Stimulated activated CD8-positive, alpha-beta memory T cell treated with anti-CD3 and anti-CD28 coated beads, Interleukin-15, amount 100 ng/mL, for 24 hours (primary cell): ENCODE data around the gene MMP15.
"Not testable (repeated sequence)": the region's sequence is repeated elsewhere in the genome, so short reads cannot be mapped to it uniquely, and the experiment has no call there.

ENCODE experiments used
- DNase-seq: peaks from one replicate; pipeline ENCODE4 v3.0.0-alpha.2; 2020; ENCODE audit warnings: low read depth

The MMP15 gene

GRCh38 chr16:57996406-57997175, 29.0 kb upstream of the MMP15 start:
- DNase-seq, result no peak

DNA sequence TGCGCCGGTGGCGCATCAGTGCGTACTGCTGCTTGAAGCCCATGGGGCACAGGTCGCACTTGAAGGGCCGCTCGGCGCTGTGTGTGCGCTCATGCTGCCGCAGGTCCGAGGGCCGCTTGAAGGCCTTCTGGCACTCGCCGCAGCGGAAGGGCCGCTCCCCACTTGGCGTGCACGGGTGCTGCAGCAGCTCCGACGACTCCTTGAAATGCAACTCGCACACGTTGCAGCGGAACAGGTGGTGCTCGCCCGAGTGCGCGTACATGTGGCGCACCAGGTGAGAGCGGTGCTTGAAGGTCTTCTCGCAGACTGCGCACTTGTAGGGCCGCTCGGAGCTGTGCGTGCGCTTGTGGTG, 28.4 kb upstream of the MMP15 start:
- DNase-seq, result no peak

DNA sequence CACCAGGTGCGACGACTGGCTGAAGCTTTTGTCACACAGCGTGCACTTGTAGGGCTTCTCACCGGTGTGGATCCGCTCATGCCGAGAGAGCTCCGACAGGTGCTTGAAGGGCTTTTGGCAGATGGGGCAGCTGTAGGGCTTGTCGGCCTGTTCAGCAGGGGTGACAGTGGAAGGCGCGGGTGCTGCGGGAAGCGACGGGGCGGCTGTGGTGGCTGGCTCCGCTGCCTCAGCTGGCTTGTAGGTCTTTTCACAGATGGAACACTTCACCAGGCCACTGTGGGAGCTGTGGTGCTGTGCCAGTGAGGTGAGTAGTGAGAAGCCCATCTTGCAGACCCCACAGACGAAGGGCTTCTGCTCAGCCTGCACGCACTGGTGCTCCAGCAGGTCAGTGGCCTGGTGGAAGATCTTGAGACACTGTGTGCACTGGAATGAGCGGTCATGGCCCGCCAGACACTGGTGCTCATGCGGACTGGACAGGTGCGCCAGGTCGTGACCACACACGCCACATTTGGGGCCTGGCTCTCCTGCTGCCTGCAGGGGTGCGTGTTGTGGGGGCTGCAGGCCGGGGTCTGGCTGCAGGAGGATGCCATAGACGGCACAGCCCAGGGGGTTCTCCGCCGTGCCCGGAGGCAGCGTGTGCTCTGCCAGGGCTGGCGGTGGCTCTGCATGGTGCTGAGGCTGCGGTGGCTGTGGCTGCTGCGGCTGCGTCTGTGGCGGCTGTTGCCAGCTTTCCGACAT, 27.9 kb upstream of the MMP15 start:
- DNase-seq, result no peak

DNA sequence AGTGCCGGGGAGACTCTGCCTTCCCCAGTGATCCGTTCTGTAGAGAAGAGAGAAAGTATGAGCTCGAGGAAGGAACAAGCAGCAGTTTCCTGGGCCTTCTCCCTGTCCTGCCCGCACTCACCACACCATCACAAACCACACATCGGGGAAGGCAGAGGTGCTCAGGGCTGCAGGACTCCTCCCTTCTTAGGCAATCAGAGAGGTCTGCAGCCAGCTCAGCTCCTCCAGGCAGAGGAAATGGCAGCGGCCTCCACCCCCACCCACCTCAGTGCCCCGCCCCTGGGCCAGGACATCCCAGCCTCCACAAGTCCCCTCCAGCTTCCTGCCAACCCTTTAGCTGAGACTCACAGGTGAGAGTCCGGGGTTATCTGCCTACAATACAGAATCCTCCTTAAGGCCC, 27.1 kb upstream of the MMP15 start:
- no peak for DNase-seq

GRCh38 chr16:57998992-57999365, 26.6 kb upstream of the MMP15 start:
- DNase-seq, result no peak

- no peak for DNase-seq
Observed at GRCh38 chr16:57999366-57999970, 26.1 kb upstream of the MMP15 start.

DNA sequence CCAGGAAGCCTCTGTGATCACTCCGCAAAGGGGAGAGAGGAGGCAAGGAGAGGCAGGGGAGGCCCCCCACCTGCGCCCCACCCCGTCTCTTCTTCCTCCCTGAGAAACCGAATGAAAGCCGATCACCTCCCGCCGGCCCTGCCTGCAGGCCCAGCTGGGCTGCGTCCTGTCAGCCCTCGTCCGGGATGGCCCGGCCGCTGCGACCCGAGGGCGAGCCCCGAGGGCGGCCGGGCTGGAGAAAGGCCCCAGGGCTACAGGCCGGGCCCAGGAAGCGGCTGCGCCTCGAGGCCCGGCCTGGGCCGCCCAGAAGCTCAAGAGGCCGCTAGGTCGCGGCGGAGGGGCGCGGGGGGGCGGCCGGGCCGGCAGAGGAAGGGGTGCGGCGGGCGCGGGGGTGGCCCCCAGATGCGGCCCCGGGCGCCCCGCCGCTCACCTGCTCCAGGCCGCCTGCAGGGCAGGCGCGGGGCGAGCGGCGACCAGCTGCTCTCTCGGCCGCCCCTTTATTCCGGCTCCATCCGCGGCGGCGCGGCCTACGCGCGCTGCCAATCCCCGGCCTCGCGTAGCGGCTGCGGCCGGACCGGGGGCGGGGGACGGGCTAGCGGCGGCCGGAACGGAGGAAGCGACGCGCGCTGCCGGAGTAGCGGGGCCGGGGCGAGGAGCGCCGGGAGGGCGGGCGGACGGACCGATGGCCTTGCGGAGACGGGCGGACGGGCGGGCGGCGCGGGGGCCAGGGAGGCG, 25.4 kb upstream of the MMP15 start, which contains the start of gene ZNF319:
Gene ZNF319 (minus strand): TSS at position 702 of the 735 bp plus-strand sequence. CDS start 2,407 bp downstream, outside the sequence.
- no peak for DNase-seq

GRCh38 chr16:58000706-58001676, 24.6 kb upstream of the MMP15 start, which contains the start of gene USB1:
Gene USB1, plus strand, starts transcription at chr16:58001407. Its CDS starts 77 bp downstream, at chr16:58001484.
- DNase-seq, result peak; percentile 78

DNA sequence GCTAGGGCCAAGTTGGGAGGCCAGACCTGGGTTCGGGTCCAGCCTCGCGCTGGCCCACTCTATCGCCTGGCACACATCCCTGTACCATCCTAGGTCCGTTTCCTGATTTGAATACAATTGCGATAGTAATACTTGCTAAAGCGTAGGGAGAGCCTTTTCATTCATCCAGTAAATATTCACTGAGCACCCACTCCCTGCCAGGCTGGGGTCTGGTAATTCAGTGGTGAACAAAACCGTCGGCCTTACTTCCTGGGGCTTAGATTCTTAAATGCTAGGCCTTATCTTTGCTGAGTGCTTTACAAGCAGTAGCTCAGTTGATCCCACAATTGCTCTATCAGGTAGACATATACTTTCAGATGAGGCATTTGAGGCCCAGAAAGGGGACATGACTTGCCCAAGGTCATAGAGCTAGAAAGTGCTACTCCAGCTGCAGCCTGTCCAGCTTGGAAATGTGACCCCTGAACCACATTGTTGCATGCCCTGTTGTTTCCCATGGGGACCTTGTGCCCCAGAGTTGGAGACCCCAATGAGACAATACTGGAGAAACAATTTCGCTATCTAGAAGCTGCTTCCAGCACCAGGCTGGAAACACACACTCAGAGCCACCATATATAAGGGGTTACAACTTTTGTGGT, 23.7 kb upstream of the MMP15 start:
- DNase-seq, result no peak

- no peak for DNase-seq
Observed at GRCh38 chr16:58002416-58002800, 23.1 kb upstream of the MMP15 start.

GRCh38 chr16:58002936-58003335, 22.6 kb upstream of the MMP15 start:
- DNase-seq, result no peak

DNA sequence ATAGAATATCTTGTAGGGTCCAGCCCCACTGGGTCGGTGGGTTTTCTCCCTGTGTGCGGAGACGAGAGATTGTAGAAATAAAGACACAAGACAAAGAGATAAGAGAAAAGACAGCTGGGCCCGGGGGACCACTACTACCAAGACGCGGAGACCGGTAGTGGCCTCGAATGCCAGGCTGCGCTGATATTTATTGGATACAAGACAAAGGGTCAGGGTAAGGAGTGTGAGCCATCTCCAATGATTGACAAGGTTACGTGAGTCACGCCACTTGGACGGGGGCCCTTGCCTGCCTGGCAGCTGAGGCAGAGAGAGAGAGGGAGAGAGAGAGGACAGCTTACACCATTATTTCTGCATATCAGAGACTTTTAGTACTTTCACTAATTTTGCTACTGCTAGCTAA, 20.8 kb upstream of the MMP15 start:
- not testable (repeated sequence) for DNase-seq

DNA sequence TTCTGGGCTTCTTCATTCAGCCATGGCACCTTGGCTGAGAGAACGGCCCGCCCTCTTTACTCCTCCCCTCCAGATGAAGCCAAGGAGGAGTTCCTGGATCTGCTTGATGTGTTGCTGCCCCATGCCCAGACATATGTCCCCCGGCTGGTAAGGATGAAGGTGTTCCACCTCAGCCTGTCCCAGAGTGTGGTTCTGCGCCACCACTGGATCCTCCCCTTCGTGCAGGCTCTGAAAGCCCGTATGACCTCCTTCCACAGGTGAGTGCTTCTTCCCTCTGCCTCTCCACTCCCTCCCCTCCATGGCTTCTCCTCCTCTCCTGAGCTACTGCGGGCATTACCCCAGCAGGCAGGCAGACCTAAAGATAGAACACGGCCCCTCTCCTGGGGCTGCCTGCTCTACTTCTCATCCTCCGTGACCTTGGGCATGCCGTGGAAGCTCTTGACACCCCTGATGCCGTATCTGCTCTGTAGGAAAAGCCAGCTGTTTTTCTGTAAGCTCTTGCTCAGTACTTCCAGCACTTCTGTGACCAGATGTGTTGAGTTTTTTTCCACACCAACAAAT, 15.6 kb upstream of the MMP15 start:
- DNase-seq, result no peak

DNA sequence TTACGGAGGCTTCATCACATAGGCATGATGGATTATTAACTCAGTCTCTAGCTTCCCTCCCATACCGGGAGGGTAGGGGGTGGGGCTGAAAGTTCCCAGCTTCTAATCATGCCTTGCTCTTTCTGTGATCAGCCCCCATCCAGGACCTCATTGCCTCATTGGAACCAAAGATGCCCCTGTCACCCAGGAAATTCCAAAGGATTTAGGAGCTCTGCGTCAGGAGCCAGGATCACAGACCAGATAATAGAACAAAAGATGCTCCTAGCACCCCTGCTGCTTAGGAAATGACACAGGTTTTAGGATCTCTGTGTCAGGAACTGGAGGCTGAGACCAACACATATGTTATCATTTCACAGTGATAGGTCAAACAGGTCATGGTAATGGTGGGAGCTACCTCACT, 14.7 kb upstream of the MMP15 start:
- no peak for DNase-seq

DNA sequence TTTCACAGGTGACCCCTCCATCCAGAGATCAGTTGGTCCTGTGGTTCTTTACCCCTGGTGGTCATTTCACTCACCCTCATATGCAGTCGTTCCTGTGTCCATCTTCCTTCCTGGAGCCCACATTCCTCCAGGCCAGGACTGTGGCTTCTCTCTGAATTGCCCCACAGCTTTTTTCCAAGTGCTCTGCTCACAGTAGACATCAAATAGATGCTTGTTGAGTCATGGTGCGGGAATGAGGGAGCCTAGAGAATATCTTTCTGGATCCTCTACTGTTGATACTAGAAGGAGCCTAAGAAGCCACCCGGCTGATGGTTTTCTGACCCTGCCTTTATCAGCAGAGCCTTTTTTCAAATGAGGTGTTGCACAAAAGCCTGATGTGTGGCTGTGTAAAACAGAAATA, 13.9 kb upstream of the MMP15 start:
- DNase-seq, result no peak

DNA sequence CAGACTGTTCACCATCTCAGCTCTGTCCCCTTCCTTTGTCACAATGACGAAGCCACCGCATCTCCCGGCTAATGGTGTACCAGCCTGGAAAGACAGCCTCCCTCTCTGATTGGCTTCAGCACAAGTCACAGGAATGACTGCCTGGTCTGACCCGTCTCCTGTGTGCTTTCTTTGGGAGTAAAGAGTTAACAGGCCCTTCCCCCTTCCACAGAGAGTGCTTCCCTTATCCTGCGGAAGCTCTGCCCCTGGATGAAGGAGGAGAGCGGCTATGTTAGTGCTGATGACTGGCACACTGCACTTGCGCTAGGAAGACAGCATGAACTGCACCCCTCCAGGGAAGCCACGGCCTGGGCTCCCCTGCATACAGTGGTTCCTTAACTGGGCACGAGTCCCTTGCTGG, 13.1 kb upstream of the MMP15 start:
- DNase-seq, result no peak

GRCh38 chr16:58013201-58013956, 12.2 kb upstream of the MMP15 start:
- no peak for DNase-seq

DNA sequence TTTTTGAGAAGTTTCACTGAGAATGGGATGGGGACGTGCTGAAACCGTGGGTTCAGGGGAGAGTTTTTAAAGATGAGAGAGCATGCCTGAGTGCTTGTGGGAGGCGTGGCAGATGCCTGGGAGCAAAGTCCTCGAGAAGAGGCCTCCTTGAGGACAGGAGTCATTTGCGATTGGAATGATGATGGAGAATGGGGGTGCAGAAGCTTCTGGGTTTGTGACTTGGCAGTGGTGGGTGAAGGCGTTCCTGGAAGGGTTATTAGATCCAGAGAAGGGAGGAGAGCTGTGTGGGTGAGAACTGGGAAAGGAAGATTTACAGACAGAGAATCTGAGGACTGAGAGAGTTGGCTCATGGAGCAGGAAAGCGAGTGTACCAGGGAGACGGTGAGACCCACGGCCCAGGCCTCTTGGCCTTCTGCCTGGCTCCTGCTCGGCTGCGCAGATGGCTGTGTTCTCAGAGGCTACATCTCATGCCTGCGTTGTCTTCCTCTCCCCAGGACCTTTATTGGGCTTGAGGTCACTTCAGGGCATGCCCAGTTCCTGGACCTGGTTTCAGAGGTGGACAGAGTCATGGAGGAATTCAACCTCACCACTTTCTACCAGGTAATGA, 8.6 kb upstream of the MMP15 start:
- no peak for DNase-seq

DNA sequence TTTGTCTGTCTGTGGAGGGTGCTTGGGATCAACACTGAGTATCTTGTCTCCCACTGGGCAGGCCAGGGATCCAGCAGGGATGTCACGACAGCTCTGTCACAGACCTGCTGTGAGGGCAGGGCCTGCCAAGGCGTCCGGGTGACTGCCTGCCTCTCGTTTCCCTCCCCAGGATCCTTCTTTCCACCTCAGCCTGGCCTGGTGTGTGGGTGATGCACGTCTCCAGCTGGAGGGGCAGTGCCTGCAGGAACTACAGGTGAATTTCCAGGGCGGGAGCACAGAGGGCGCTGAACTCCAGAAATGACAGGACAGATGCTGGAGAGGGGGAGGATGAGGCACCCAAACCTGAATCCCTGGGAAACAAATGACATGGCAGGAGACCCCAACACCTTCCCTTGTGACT, 6.8 kb upstream of the MMP15 start:
- DNase-seq, result no peak
